ENCODE results near the gene ST6GALNAC6. TPM values are rescaled to one million over a fixed set of nuclear protein-coding genes. Genes with fewer than 3 reads are reported as not detected.

ST6GALNAC6 gene
- total RNA-seq, 2 experiments from 2014 or later: 50.1 to 53.8 TPM

- Mint-ChIP-seq H3K27me3 (peaks cover 6% of the 10 kb centered on the region), H3K9me3 (no peaks in the 10 kb centered on the region), H3K27ac (no peak overlapping the region), H3K4me1 (ENCODE audit: low read depth) (peaks cover 10% of the 10 kb centered on the region), H3K4me3 (no peak overlapping the region), H3K36me3 (no peaks in the 10 kb centered on the region)
- no peak for DNase-seq
- intact Hi-C loops (cut with micrococcal nuclease): loop anchor here (10.0 kb wide), 2 partner anchors 350 to 420 kb away; no protein-coding TSS in a partner anchor
- POLR2A ChIA-PET: interaction anchor here (0.6 kb wide), 1 partner anchor 312 kb away, joined by 3 read pairs; no protein-coding TSS in a partner anchor
- CTCF ChIA-PET: interaction anchor here (1.1 to 5.4 kb wide), 2 partner anchors 110 to 161 kb away, joined by 4 to 24 read pairs; no protein-coding TSS in a partner anchor
These were observed 25.5 kb upstream of the ST6GALNAC6 start for GRCh38 chr9:127924736-127925444.

GRCh38 chr9:127923771-127924170, 24.4 kb upstream of the ST6GALNAC6 start:
- Mint-ChIP-seq H3K4me1 (ENCODE audit: low read depth) (peaks cover 18% of the 10 kb centered on the region), H3K9me3 (no peaks in the 10 kb centered on the region), H3K27me3 (peaks cover 6% of the 10 kb centered on the region), H3K36me3 (no peaks in the 10 kb centered on the region), H3K27ac (no peak overlapping the region), H3K4me3 (no peak overlapping the region)
- intact Hi-C loops (cut with micrococcal nuclease): loop anchor here (10.0 kb wide), 2 partner anchors 349 to 419 kb away; no protein-coding TSS in a partner anchor
- DNase-seq: no peak
- CTCF ChIA-PET: interaction anchor here (0.7 to 5.4 kb wide), 3 partner anchors 23 to 111 kb away, joined by 3 to 24 read pairs (median 4); no protein-coding TSS in a partner anchor
- POLR2A ChIA-PET: interaction anchor here (0.8 kb wide), 1 partner anchor 138 kb away, joined by 3 read pairs; the partner anchor contains the start of gene CDK9

- intact Hi-C loops (cut with micrococcal nuclease): loop anchor here (10.0 kb wide), 2 partner anchors 348 to 418 kb away; no protein-coding TSS in a partner anchor
These were observed 23.6 kb upstream of the ST6GALNAC6 start for GRCh38 chr9:127923046-127923445.

GRCh38 chr9:127921557-127922120, 22.2 kb upstream of the ST6GALNAC6 start:
- H3K4me3 Mint-ChIP-seq: peak overlapping the region; percentile 49
- H3K9me3 Mint-ChIP-seq: no peaks in the 10 kb centered on the region
- ChIA-PET CTCF (interaction anchor here (0.6 to 5.4 kb wide), 45 partner anchors 8 to 676 kb away, joined by 3 to 57 read pairs (median 5); partner anchors contain the start of genes CDK9, DPM2, ENG and PIP5KL1), POLR2A (interaction anchor here (0.7 to 1.1 kb wide), 3 partner anchors 8 to 206 kb away, joined by 3 to 5 read pairs (median 3); partner anchors contain the start of genes CDK9, PIP5KL1, PTRH1 and TTC16)
- intact Hi-C loops (cut with micrococcal nuclease): loop anchor here (1.0 to 10.0 kb wide), 3 partner anchors 186 to 417 kb away; partner anchors contain the start of gene TOR2A
- H3K4me1 Mint-ChIP-seq (ENCODE audit: low read depth): peaks cover 35% of the 10 kb centered on the region
- DNase-seq: peak; percentile 86
- H3K36me3 Mint-ChIP-seq: no peaks in the 10 kb centered on the region
- peaks cover 5% of the 10 kb centered on the region for H3K27me3 Mint-ChIP-seq
- no peak overlapping the region for H3K27ac Mint-ChIP-seq

More at GRCh38 chr9:127923046-127923445, 23.6 kb upstream of the ST6GALNAC6 start:
- CTCF ChIA-PET: interaction anchor here (0.7 to 5.4 kb wide), 10 partner anchors 9 to 189 kb away, joined by 3 to 57 read pairs (median 8); partner anchors contain the start of gene TOR2A
- no peaks in the 10 kb centered on the region for H3K36me3 Mint-ChIP-seq
- H3K9me3 Mint-ChIP-seq: no peaks in the 10 kb centered on the region
- no peak overlapping the region for H3K27ac Mint-ChIP-seq
- peaks cover 5% of the 10 kb centered on the region for H3K27me3 Mint-ChIP-seq
- H3K4me1 Mint-ChIP-seq (ENCODE audit: low read depth): peaks cover 25% of the 10 kb centered on the region
- H3K4me3 Mint-ChIP-seq: no peak overlapping the region
- no peak for DNase-seq
- POLR2A ChIA-PET: interaction anchor here (0.8 kb wide), 1 partner anchor 137 kb away, joined by 3 read pairs; the partner anchor contains the start of gene CDK9

- CTCF ChIA-PET: interaction anchor here (0.6 to 5.4 kb wide), 42 partner anchors 8 to 676 kb away, joined by 3 to 57 read pairs (median 5); partner anchors contain the start of genes CDK9, DPM2, ENG and PIP5KL1
These were observed 21.4 kb upstream of the ST6GALNAC6 start for GRCh38 chr9:127920794-127921193.

GRCh38 chr9:127919253-127919815, 19.9 kb upstream of the ST6GALNAC6 start:
- DNase-seq: peak; percentile 71
- no peaks in the 10 kb centered on the region for H3K9me3 Mint-ChIP-seq
- ChIA-PET POLR2A (no interaction called here), CTCF (interaction anchor here (0.7 to 4.8 kb wide), 6 partner anchors 19 to 330 kb away, joined by 3 to 57 read pairs (median 10); partner anchors contain the start of gene TOR2A)
- intact Hi-C loops (cut with micrococcal nuclease): loop anchor here (2.0 to 5.0 kb wide), 2 partner anchors 15 to 202 kb away; partner anchors contain the start of genes PTRH1 and TTC16
- H3K4me1 Mint-ChIP-seq (ENCODE audit: low read depth): peaks cover 42% of the 10 kb centered on the region
- no peaks in the 10 kb centered on the region for H3K36me3 Mint-ChIP-seq
- peaks cover 3% of the 10 kb centered on the region for H3K27me3 Mint-ChIP-seq
- H3K4me3 Mint-ChIP-seq: no peak overlapping the region
- peak overlapping the region; percentile 43 for H3K27ac Mint-ChIP-seq

More at GRCh38 chr9:127920794-127921193, 21.4 kb upstream of the ST6GALNAC6 start:
- no peak for DNase-seq
- Mint-ChIP-seq H3K36me3 (no peaks in the 10 kb centered on the region), H3K27me3 (peaks cover 5% of the 10 kb centered on the region), H3K4me1 (ENCODE audit: low read depth) (peaks cover 34% of the 10 kb centered on the region), H3K4me3 (no peak overlapping the region), H3K27ac (no peak overlapping the region), H3K9me3 (no peaks in the 10 kb centered on the region)
- intact Hi-C loops (cut with micrococcal nuclease): loop anchor here (1.0 to 10.0 kb wide), 3 partner anchors 185 to 416 kb away; partner anchors contain the start of gene TOR2A
- POLR2A ChIA-PET: interaction anchor here (0.9 kb wide), 1 partner anchor 205 kb away, joined by 3 read pairs; the partner anchor contains the start of genes PTRH1 and TTC16

GRCh38 chr9:127918183-127919107, 19.0 kb upstream of the ST6GALNAC6 start:
- Mint-ChIP-seq H3K27me3 (peaks cover 3% of the 10 kb centered on the region), H3K4me1 (ENCODE audit: low read depth) (peaks cover 42% of the 10 kb centered on the region), H3K27ac (peak overlapping the region; percentile 6), H3K9me3 (no peaks in the 10 kb centered on the region), H3K4me3 (no peak overlapping the region), H3K36me3 (peaks cover 6% of the 10 kb centered on the region)
- intact Hi-C loops (cut with micrococcal nuclease): loop anchor here (2.0 to 5.0 kb wide), 2 partner anchors 14 to 201 kb away; partner anchors contain the start of genes PTRH1 and TTC16
- CTCF ChIA-PET: interaction anchor here (0.8 to 4.8 kb wide), 5 partner anchors 36 to 185 kb away, joined by 3 to 57 read pairs (median 5); partner anchors contain the start of gene TOR2A
- peak; percentile 48 for DNase-seq
- POLR2A ChIA-PET: no interaction called here

- POLR2A ChIA-PET: interaction anchor here (1.3 to 2.1 kb wide), 4 partner anchors 12 to 183 kb away, joined by 5 to 8 read pairs (median 7); partner anchors contain the start of genes CDK9 and TOR2A
These were observed 18.2 kb upstream of the ST6GALNAC6 start for GRCh38 chr9:127917603-127918002.

GRCh38 chr9:127916720-127917581, 17.5 kb upstream of the ST6GALNAC6 start, which contains the start of gene ST6GALNAC4:
Gene ST6GALNAC4 (minus strand): TSS chr9:127917041. CDS start chr9:127916419, 622 bp downstream.
- Mint-ChIP-seq H3K27me3 (no peaks in the 10 kb centered on the region), H3K27ac (peak within 1 kb of the TSS; percentile 54), H3K4me3 (peak within 1 kb of the TSS; percentile 77), H3K9me3 (no peaks in the 10 kb centered on the region), H3K36me3 (peaks cover 14% of the 10 kb centered on the region), H3K4me1 (ENCODE audit: low read depth) (peaks cover 43% of the 10 kb centered on the region)
- ChIA-PET CTCF (interaction anchor here (1.0 to 2.5 kb wide), 8 partner anchors 11 to 202 kb away, joined by 3 to 18 read pairs (median 6); partner anchors contain the start of genes PTRH1, ST6GALNAC6 and TOR2A), POLR2A (interaction anchor here (0.6 to 2.1 kb wide), 8 partner anchors 11 to 182 kb away, joined by 3 to 8 read pairs (median 6); partner anchors contain the start of genes CDK9, EEIG1, SH2D3C and TOR2A)
- intact Hi-C loops (cut with micrococcal nuclease): loop anchor here (1.0 to 5.0 kb wide), 3 partner anchors 10 to 200 kb away; partner anchors contain the start of genes PTRH1, ST6GALNAC6 and TTC16
- DNase-seq: peak; percentile 98

More at GRCh38 chr9:127917603-127918002, 18.2 kb upstream of the ST6GALNAC6 start:
- intact Hi-C loops (cut with micrococcal nuclease): loop anchor here (1.0 to 5.0 kb wide), 4 partner anchors 10 to 200 kb away; partner anchors contain the start of genes PTRH1, ST6GALNAC6 and TTC16
- peak overlapping the region; percentile 54 for H3K27ac Mint-ChIP-seq
- no peaks in the 10 kb centered on the region for H3K9me3 Mint-ChIP-seq
- CTCF ChIA-PET: interaction anchor here (0.8 to 2.0 kb wide), 7 partner anchors 13 to 202 kb away, joined by 3 to 18 read pairs (median 6); partner anchors contain the start of genes PTRH1, ST6GALNAC6 and TOR2A
- peaks cover 10% of the 10 kb centered on the region for H3K36me3 Mint-ChIP-seq
- H3K27me3 Mint-ChIP-seq: peaks cover 3% of the 10 kb centered on the region
- DNase-seq: no peak
- no peak overlapping the region for H3K4me3 Mint-ChIP-seq
- peaks cover 42% of the 10 kb centered on the region for H3K4me1 Mint-ChIP-seq (ENCODE audit: low read depth)

Measured in activated CD4-positive, alpha-beta memory T cell treated with anti-CD3 and anti-CD28 coated beads for 36 hours (primary cell).